Neural crest cell (in vitro differentiated cells): ENCODE data around the gene CDH13. TPM values are rescaled to one million over a fixed set of nuclear protein-coding genes. Genes with fewer than 3 reads are reported as not detected.

Source experiments
- DNase-seq: peaks from one replicate; pipeline ENCODE4 v3.0.0; 2021; ENCODE audit warnings: low read depth, mixed read lengths, low spot score
- H3K27ac Mint-ChIP-seq: one replicate; pipeline ENCODE4 v1.8.0; 2021; ENCODE audit warnings: mild to moderate bottlenecking, mixed read lengths; ENCODE audit not compliant: unreplicated experiment
- H3K27me3 Mint-ChIP-seq: 2 replicates; pipeline ENCODE4 v1.8.0; 2021; ENCODE audit warnings: low read depth, mild to moderate bottlenecking, mixed read lengths
- H3K36me3 Mint-ChIP-seq: 2 replicates; pipeline ENCODE4 v1.8.0; 2021; ENCODE audit warnings: low read depth, mild to moderate bottlenecking, mixed read lengths
- H3K4me1 Mint-ChIP-seq: 2 replicates; pipeline ENCODE4 v1.8.0; 2021; ENCODE audit warnings: mixed read lengths
- H3K4me3 Mint-ChIP-seq: one replicate; pipeline ENCODE4 v1.8.0; 2021; ENCODE audit warnings: mild to moderate bottlenecking, mixed read lengths
- H3K9me3 Mint-ChIP-seq: 2 replicates; pipeline ENCODE4 v1.8.0; 2021; ENCODE audit warnings: mixed read lengths
- total RNA-seq: library from RNA; stranded (reverse); gene quantifications from 2 replicates; pipeline ENCODE4 v1.2.1, GENCODE V29; 2021
- TF ChIP-seq, protein P1 (sequence below): fragments of 200-600 bp; sonication (generic); conservative IDR thresholded peaks from 2 replicates; pipeline ENCODE4 v1.5.0; 2021; ENCODE audit warnings: antibody characterized with exemption, mild to moderate bottlenecking

CDH13 gene
- total RNA-seq, 1 donor from 2014 or later = 1.1 TPM

DNA sequence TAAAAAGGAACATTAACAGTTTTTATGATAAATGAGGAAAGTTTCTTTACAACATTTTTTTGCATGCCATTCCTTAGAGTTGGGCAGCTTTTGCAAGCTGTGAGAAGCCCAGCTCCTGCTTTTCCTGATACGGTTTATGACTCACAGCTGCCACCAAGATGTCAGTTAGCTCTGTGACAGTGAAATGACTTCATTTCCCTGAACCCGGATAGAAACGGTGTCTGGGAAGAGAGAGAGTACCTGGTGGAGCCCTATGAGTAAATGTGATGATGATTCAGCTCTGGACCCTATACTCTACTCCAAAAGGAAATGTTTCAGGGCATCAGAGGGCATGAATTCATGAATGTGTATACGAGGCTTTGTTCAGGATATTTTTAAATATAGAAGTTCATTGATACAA lies 814.7 kb downstream of the CDH13 start:
- TF ChIP-seq, protein P1, sequence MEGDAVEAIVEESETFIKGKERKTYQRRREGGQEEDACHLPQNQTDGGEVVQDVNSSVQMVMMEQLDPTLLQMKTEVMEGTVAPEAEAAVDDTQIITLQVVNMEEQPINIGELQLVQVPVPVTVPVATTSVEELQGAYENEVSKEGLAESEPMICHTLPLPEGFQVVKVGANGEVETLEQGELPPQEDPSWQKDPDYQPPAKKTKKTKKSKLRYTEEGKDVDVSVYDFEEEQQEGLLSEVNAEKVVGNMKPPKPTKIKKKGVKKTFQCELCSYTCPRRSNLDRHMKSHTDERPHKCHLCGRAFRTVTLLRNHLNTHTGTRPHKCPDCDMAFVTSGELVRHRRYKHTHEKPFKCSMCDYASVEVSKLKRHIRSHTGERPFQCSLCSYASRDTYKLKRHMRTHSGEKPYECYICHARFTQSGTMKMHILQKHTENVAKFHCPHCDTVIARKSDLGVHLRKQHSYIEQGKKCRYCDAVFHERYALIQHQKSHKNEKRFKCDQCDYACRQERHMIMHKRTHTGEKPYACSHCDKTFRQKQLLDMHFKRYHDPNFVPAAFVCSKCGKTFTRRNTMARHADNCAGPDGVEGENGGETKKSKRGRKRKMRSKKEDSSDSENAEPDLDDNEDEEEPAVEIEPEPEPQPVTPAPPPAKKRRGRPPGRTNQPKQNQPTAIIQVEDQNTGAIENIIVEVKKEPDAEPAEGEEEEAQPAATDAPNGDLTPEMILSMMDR = no peak
- Mint-ChIP-seq H3K4me1 (no peaks in the 10 kb centered on the region), H3K9me3 (no peaks in the 10 kb centered on the region), H3K27me3 (peaks cover 65% of the 10 kb centered on the region), H3K4me3 (no peak overlapping the region), H3K27ac (no peak overlapping the region), H3K36me3 (no peaks in the 10 kb centered on the region)
- DNase-seq = no peak

DNA sequence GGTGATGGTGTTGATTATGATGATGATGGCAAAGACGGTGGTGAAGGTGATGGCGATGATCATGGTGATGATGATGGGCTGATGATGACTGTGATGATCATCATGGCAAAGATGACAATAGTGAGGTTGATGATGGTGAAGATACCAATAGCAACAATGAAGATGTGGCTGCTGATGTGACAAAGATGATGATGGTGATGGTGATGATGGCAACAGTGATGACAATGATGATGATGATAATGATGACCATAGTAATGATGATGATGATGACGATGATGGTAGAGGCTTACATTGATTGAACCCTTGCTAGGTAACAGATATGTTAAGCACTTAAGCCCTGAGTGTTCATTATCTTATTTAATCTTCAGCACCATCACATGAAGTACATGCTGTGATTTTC lies 817.2 kb downstream of the CDH13 start:
- DNase-seq = no peak
- Mint-ChIP-seq H3K36me3 (no peaks in the 10 kb centered on the region), H3K4me1 (no peaks in the 10 kb centered on the region), H3K4me3 (no peak overlapping the region), H3K27ac (no peak overlapping the region), H3K9me3 (no peaks in the 10 kb centered on the region), H3K27me3 (peaks cover 71% of the 10 kb centered on the region)
- TF ChIP-seq, protein P1 = no peak

DNA sequence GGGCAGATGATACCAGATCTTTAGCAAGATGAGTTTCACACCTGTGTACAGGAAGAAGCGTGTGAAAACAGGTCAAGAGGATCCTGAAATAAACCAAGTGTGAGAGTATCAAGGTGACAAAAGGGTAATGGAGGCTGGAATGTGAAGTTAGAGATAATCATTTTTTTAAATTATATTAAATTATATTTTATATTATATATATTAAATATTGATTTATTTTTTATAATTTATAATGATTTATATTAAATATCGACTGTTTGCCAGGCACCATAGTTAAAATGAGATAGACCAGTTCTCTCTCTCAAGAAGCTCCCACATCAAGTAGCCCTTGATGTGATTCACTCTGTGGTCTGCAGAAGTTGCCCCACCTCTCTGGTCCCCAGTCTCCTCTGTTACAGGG lies 820.8 kb downstream of the CDH13 start:
- TF ChIP-seq, protein P1 = no peak
- no peaks in the 10 kb centered on the region for H3K36me3 Mint-ChIP-seq
- H3K4me3 Mint-ChIP-seq = no peak overlapping the region
- H3K4me1 Mint-ChIP-seq = no peaks in the 10 kb centered on the region
- peaks cover 74% of the 10 kb centered on the region for H3K27me3 Mint-ChIP-seq
- no peaks in the 10 kb centered on the region for H3K9me3 Mint-ChIP-seq
- no peak overlapping the region for H3K27ac Mint-ChIP-seq
- DNase-seq = no peak

DNA sequence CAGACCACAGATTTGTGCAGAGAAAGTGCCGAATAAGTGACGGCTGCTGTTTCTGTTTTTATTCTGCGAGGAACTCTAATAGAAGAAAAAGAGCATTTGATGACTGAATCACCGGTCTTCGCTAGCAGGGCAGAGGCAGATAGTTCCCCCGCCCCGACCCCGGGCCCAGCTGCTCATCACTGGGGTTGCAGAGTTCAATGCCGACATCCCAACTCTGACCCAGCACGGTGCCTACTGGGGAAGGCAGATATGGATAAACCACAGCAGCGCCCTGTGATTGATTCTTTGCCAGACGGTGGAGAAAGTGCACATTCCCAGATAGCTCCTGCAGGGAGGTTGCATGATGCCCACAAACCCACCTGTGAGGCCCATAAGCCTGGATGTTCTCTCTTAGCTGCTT lies 823.1 kb downstream of the CDH13 start:
- DNase-seq = no peak
- H3K9me3 Mint-ChIP-seq = no peaks in the 10 kb centered on the region
- H3K4me3 Mint-ChIP-seq = no peak overlapping the region
- TF ChIP-seq, protein P1 = no peak
- peaks cover 63% of the 10 kb centered on the region for H3K27me3 Mint-ChIP-seq
- H3K4me1 Mint-ChIP-seq = no peaks in the 10 kb centered on the region
- H3K36me3 Mint-ChIP-seq = no peaks in the 10 kb centered on the region
- no peak overlapping the region for H3K27ac Mint-ChIP-seq

DNA sequence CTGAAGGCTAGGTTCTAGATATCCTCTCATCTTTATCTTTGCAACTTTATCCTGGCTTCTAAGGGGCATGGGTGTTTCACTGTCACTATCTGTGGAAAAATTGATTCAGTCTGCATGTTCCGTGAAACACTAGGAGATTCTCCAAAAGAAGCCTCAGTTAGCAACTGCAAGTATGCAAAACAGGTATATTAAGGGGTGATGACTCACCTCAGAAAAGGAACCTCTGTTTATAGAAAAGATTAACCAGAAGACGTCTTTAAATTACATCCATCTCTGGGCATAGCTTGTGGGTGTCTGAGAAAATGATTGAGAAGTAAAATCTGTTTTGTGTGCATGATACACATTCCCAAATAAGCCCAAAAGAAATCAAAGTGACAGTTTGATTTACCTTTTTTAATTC lies 827.2 kb downstream of the CDH13 start:
- no peaks in the 10 kb centered on the region for H3K4me1 Mint-ChIP-seq
- no peaks in the 10 kb centered on the region for H3K9me3 Mint-ChIP-seq
- H3K4me3 Mint-ChIP-seq = no peak overlapping the region
- H3K27ac Mint-ChIP-seq = no peak overlapping the region
- peaks cover 43% of the 10 kb centered on the region for H3K27me3 Mint-ChIP-seq
- no peak for DNase-seq
- no peaks in the 10 kb centered on the region for H3K36me3 Mint-ChIP-seq
- TF ChIP-seq, protein P1 = no peak

DNA sequence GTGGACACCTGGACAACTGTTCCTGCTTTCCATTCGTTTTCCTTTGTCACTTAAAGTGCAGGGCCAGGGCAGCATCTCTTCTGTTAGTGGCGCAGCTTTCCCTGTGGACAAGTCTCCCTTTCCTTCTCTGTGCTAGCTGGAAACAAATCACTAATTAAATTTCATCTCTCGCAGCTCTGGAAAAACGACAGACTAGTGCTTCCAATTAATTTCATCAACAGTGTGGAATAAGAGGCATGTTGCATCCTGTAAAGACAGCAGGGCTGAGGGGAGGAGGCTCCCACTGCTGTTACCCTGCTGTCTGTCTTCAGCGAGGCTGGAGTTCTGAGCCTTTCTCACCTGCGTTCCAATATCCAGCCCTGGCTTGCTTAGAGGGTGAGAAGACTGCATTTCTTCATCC lies 828.9 kb downstream of the CDH13 start:
- no peak overlapping the region for H3K4me3 Mint-ChIP-seq
- no peak for DNase-seq
- H3K36me3 Mint-ChIP-seq = no peaks in the 10 kb centered on the region
- H3K9me3 Mint-ChIP-seq = no peaks in the 10 kb centered on the region
- peaks cover 30% of the 10 kb centered on the region for H3K27me3 Mint-ChIP-seq
- H3K4me1 Mint-ChIP-seq = no peaks in the 10 kb centered on the region
- TF ChIP-seq, protein P1 = no peak
- H3K27ac Mint-ChIP-seq = no peak overlapping the region
